Coronary artery (tissue), 2 donors: ENCODE measurements around the gene SLC46A2.

Experiments
- DNase-seq: peaks from one replicate; pipeline ENCODE4 v3.0.0-alpha.2; 2017; ENCODE audit warnings: low spot score
- H3K27ac ChIP-seq, 2 donors: fragments of 200-600 bp; sonication (generic); one replicate each; pipeline ENCODE4 v1.5.1; 2016 to 2019
- H3K4me3 ChIP-seq: fragments of 200-600 bp; sonication (generic); 2 replicates; pipeline ENCODE4 v1.5.1; 2016; ENCODE audit warnings: mild to moderate bottlenecking, moderate library complexity
- TF ChIP-seq, protein P1 (sequence below): fragments of 200-600 bp; sonication (generic); IDR thresholded peaks from one replicate; pipeline ENCODE4 v1.5.1; 2019; ENCODE audit warnings: antibody characterized with exemption

Gene SLC46A2

DNA sequence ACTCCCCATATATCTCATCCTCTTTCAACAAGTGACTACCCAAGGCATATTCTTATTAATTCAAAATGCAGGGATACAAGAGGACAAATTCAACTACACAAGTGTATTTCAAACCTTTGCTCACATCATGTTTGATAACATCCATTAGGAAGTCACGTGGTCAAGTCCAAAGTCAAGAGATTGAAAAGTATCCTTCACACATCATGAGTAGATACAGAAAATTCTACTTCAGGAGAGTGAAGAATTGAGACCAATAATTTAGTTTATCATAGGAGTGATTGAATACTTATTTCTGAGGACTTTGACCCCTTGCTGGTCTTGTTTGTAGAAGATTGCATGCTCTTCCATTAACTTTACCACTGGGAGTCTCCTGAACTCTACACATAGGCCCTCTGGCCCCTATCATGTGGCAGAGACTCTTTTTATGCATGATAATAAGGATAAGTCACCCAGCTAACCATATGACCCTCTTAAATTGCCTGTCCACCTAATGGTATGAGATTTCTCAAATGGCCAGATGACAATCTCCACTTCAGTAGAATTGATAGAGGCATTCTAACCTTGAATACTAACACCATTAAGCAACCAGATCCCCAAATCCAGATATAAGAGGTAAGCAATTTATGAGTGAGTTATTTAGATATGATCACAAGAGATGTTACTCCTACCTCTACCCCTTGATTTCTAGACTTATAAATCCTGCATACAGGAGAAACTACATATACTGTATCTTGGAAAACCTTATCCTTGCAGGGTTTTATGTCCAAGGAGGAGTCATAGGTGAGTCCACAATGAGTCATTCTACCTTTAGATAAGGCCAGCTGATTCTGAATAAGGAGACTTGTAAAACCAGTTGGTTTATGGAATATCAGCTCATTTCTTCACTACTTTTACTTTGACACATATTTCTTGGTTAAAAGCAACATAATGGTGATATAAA is 26.6 kb upstream of the SLC46A2 start:
- TF ChIP-seq, protein P1, sequence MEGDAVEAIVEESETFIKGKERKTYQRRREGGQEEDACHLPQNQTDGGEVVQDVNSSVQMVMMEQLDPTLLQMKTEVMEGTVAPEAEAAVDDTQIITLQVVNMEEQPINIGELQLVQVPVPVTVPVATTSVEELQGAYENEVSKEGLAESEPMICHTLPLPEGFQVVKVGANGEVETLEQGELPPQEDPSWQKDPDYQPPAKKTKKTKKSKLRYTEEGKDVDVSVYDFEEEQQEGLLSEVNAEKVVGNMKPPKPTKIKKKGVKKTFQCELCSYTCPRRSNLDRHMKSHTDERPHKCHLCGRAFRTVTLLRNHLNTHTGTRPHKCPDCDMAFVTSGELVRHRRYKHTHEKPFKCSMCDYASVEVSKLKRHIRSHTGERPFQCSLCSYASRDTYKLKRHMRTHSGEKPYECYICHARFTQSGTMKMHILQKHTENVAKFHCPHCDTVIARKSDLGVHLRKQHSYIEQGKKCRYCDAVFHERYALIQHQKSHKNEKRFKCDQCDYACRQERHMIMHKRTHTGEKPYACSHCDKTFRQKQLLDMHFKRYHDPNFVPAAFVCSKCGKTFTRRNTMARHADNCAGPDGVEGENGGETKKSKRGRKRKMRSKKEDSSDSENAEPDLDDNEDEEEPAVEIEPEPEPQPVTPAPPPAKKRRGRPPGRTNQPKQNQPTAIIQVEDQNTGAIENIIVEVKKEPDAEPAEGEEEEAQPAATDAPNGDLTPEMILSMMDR = no peak
- Histone ChIP-seq H3K4me3 (no peak overlapping the region), H3K27ac (no peak overlapping the region)
- no peak for DNase-seq

- Histone ChIP-seq H3K4me3 (no peak overlapping the region), H3K27ac (no peak overlapping the region)
- DNase-seq = no peak
- TF ChIP-seq, protein P1 = no peak
Measured at GRCh38 chr9:112914524-112914923, 23.8 kb upstream of the SLC46A2 start.

GRCh38 chr9:112913326-112913725 is 22.6 kb upstream of the SLC46A2 start:
- Histone ChIP-seq H3K4me3 (no peak overlapping the region), H3K27ac (no peak overlapping the region)
- no peak for DNase-seq
- TF ChIP-seq, protein P1 = no peak

- no peak for DNase-seq
- no peak overlapping the region for H3K27ac ChIP-seq
- H3K4me3 ChIP-seq = no peak overlapping the region
- TF ChIP-seq, protein P1 = no peak
Measured at GRCh38 chr9:112912636-112913035, 22.0 kb upstream of the SLC46A2 start.

GRCh38 chr9:112911736-112912135 is 21.1 kb upstream of the SLC46A2 start:
- H3K4me3 ChIP-seq = no peak overlapping the region
- TF ChIP-seq, protein P1 = no peak
- H3K27ac ChIP-seq = no peak overlapping the region
- DNase-seq = no peak

DNA sequence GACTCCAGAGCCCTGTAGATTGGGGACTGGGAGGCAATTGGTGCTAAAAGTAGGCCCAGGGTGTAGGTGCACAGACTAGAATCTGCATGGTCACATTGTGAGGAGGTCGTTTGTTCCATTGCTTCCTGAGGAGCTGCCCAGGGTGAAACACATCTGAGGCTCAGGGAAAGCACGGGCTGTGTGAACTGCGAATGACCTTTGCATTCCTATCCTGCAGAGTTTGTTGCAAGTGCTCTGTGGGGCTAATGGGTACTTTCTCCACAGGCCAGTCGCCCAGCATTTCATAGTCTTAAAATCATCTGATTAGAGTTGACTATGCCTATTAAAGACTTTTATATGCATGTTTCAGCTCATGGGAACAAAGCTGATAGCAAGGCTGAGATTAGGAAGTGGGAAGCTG is 14.4 kb upstream of the SLC46A2 start:
- no peak for DNase-seq
- Histone ChIP-seq H3K27ac (no peak overlapping the region), H3K4me3 (no peak overlapping the region)
- TF ChIP-seq, protein P1 = no peak

DNA sequence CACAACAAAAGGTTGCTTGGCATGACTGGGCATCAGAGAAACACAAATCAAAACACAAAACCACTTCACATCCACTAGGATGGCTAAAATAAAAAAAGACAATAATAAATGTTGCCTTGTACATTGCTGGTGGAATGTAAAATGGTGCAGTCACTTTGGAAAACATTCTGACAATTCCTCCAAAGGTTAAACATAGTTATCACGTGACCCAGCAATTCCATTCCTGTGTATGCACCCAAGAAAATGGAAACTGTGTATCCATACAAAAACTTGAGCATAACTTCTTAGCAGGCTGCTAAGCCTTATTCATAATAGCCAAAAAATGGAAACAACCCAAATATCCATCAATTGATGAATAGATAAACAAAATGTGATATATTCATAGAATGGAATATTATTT is 10.2 kb upstream of the SLC46A2 start:
- H3K27ac ChIP-seq = no peak overlapping the region
- TF ChIP-seq, protein P1 = no peak
- DNase-seq = no peak
- no peak overlapping the region for H3K4me3 ChIP-seq
